Activated T-cell treated with anti-CD3 and anti-CD28 coated beads, Interleukin-2, amount 50 U/mL, for 48 hours (primary cell): ENCODE data around the gene SWI5.
"Not testable (repeated sequence)": the region's sequence is repeated elsewhere in the genome, so short reads cannot be mapped to it uniquely, and the experiment has no call there.

Source experiments
- DNase-seq, 2 experiments: peaks; one replicate each; pipeline ENCODE4 v3.0.0-alpha.2; 2020

Gene SWI5

DNA sequence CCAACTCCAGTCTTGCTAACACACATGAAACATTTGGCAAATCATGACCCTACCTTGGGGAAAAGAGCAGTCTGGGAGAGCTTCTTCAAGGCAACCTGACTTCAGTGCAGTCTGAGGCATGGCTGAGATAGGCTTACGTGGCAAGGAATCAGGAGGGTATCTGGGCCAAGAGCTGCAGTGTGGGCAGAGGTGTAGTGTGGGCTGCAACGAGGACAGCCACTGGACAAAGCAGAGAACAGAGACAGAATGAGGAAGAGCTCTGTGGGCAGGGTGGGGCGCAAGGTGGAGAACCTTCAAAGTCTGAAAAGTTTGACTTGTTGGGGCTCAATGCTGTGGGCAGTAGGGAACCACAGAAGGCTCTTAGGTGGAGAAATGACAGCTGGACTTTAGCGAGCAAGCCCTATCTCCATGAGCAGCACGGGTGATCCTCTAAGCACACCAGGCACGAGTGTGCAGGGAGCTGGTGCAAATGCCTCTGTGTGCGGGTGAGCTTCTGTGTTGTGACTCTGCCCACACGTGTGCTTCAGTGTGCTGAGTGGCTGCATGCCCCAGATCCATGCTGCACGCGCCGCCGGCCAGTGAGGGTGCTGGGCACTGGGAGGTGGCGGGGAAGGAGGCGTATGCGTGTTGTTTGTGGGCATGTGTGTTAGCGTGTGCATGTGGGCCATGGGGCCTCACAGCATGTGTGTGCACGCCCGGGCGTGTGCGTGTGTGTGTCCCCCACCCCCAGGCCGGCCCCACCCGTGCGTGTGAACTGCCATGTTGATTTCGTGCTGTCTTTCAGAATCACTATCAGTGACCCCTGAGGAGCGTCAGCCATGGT, 23.5 kb upstream of the SWI5 start:
- DNase-seq: no peak

DNA sequence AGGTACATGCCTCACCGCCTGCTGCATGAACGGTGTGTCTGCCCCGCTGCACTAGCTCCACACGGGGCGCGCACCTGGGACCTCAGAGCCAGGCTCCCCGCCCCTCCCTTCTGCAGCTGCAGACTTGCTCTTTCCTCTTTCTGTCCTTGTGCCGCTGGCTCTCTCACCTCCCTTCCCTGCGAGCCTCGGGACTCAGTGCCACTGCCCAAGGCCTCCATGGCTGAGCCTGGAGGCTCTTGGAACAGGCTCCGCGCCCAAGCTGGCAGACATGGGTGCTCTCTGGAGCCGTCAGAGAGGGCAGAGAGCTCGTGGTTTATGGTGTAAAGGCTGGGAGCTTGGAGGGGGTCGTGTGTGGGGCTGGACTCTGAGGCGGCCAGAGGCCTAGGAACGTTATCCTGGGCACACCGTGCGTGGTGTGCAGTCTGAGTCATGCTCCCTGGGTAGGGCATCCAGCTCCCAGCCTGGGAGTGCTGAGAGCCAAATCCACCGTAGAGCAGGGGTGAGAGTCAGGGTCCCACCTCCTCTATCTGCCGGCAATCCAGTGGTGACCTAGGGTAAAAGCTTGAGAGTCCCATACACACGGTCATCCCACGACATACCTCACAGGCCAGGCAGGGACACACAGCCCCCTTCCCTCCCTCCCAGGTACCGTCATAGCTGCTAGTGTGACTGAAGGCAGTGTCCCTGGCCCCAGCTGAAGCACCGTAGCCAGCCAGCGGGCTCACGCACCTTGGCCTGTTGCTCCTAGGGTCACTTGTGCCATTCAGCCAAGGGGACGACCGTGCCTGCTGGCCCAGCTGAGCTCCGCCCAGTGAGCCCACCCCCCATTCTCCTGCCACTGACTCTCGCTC, 22.7 kb upstream of the SWI5 start:
- no peak for DNase-seq

DNA sequence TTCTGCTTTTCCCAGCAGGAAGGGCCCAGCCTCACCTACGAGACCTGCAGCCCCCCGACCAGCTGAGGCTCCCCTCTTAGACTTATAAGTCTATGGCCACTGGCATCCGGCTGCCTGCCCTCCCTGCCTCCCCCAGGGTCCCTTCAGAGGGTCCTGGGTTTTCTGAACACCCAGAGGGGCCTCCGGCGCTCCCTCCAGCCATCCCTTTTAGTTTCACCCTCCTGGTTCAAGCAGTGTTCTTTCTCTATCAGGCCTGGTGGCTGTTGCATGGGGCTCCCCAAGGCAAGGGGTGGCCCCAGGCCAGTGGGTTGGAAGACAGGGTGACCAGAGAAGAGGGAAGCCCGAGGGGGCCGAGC, 22.1 kb upstream of the SWI5 start:
- no peak for DNase-seq

DNA sequence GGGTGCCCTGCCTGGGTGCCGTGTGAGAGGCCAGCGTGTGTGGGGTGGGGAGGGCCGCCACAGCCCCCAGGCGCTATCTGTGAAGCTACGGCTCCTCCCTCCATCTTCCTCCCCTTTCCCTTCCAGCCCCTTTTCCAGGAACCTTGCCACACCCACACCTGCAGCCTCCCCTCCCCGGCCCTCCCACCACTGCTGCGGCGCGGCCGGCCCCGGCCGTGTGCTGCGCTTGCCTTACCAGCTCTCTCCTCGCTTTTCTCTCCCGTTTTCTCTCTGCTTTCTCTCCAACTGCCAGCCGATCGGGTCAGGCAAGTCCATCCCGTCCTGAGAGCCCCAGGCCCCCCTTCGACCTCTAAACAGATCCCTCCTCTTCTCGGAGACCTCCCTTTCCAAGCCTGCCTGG, 21.7 kb upstream of the SWI5 start:
- DNase-seq: no peak

DNA sequence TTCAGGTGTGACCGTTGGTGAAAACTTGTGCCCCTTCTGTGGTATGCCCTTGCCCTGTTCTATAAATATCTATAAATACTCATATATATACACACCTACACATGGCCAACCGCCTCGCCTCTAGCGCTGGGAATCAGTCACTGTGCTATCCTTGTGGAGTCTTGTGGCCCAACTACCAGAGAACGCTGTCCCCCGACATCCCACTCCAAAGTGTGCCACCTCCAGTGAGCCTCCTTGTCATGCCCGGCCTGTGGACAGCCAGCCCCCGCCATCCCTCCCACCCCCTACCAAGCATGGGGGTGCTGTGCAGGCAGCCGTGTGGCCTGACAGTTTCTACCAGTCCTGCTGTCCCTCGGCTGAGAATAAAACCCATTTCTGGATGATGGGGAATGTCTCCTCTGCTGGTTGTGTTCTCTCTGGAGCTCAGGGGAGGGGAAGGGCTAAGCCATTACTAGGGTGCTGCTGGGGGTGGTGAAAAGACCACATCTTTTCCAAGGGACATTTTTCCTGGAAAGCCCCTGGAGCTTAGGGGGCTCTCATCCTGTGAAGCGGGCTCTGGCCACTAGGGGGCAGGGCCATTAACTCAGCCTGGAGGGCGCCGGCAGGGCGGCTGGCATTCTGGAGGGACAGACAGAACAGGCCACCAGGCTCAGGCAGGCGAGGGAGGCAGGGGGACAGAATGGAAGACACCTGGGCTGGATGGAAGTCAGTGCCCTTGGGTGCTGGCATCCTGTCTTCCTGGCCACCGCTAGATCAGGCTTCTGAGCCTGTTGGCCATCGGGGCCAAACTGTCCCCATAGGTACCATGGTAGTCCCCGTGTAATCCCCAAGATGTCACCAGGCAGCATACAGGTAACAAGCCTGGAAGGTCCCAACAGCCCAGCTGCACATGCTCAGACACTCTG, 21.0 kb upstream of the SWI5 start:
- DNase-seq: peak; percentile 68 to 69

DNA sequence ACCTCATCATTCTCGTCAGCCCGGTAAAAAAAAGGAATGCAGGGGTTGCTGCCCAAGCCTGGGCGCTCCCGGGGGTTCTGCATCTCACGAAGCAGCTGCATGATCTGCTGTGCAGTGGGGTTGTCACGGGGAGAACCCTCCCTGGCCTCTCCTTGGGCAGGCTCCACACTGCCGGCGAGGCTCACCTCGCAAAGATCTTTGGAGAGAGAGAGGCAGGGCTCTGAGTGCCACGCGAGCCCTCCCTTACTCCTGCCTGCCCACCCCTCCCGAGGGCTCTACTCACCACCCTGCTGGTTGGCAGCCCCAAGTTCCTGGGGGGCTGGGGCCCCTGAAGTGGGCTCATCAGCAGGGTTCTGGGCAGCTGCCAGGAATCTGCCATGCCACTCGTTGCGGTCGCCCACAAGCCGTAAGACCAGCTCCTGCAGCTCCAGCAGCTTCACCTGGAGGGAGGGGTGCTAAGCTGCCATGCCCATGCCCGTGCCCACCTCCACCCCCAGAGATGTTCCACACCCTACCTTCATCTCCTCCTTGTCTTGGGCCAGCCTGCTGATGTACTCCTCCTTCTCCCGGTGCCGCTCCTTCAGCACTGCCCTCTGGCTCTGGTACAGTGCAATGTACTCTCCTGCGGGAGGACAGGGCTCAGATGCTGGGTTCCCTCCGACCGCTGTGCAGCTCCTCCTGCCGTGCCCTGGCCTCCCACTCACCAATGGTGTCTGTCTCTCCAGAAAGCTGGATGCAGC, 18.8 kb upstream of the SWI5 start:
- no peak for DNase-seq

DNA sequence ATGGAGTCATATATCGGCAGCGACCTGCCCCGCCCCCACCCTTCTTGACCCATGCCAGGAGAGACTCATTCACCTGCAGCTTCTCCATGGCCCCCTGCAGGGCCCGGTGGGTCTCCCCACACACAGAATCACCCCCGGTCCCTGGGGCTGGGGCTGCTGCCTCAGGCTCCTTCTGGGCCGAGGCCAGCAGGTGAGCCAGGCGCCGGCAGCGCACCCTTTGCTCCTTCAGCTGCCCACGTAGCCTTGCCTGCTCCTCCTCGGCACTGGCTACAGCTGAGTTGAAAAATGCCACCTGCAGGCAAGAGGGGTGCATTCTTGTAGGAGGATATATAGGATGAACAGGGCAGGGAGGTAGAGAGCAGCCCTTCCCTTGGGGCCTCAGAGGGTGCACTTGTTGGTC, 18.2 kb upstream of the SWI5 start:
- no peak for DNase-seq

DNA sequence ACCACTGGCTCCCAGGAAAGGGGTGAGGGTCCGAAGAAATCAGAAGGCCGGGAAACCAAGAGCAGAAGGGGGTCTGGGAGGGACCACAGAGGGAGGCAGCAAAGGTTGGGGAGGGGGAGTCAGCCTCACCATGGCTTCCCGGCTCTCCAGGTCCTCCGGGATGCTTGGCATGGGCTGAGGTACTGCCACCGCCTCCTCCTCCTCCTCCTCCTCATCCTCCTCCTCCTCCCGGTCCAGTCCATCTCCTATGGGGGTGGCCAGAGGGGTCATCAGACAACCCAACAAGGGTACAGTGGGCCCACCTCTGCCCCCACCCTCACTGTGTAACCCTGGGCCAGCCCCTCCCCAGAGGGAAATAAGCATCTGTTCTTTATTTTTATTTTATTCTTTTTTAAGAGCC, 17.8 kb upstream of the SWI5 start:
- DNase-seq: no peak

DNA sequence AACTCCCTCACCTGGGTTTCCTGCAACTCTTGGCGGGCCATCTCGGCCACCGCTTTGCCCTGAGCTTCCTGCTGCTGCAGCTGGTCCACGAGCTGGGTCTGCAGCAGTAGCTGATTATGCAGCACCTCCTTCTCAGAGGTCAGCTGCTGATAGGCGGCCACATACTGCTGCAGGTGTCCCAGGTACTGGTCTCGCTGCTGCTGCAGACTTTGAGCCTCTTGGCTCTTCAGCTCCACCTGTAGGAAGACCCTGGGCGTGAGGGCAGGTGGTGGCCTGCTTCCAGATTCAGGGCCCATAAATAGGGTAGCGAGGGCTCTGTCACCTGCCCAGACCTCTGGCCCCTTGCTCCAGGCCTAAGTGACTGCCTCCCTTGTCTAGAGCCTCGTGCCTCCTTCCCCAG, 16.9 kb upstream of the SWI5 start:
- no peak for DNase-seq

DNA sequence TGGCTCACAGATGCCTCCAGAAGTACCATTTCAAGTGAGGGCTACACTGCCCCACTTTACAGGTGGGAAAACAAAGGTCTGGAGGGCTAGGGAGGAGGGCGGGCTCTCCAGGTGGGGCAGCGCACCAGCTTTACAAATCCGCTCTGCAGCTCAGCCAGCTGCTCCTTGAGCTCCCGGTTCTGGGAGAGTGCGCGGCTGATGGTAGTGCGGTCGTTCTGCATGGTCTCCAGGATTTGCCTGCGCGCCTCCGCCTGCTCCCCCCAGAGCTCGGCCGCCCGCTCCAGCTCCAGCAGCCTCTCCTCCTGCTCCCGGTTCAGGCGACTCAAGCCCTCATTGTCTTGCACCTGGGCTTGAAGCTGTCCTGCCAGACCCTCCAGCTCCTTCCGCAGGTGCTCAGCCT, 15.7 kb upstream of the SWI5 start:
- DNase-seq: no peak

DNA sequence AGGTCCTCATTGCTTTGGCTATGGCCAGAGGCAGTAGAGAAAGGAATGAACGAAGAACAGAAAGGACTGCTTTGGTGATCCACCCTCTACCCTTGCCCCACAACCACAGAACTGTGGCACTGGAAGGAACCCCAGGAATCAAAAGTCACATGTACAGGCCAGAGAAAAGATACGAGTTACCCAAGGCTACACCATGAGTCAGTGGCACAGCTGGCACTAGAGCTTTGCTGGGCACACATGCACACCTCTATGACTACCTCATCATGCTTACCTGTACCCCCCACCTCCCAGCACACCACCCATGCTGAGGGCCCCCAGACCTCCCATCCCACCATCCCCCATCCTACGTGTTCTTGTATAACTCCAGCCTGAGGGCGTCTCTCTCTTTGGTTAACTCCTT, 13.4 kb upstream of the SWI5 start:
- no peak for DNase-seq

DNA sequence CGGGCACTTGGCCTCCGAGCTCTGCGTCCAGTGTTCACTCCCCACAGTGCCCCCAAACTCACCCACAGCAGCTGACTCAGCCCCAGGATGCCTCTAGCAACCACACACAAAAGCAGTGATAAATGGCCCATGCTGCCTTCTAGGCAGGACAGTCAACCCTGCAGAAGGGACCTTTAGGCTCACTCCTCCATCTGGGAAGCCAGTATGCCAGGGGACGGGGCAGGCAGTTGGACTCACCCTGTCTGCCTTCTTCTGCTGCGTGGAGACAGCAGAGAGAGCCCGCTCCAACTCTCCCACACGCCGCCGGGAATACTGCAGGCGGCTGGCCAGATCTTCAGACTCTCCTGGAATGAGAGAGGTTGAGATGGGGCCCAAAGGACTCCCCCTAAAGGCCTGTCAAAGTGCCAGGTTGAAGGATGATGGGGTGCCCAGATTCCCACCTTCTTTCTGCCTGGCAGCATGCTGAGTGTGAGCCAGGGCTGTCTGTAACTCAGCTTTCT, 10.7 kb upstream of the SWI5 start:
- DNase-seq: no peak

DNA sequence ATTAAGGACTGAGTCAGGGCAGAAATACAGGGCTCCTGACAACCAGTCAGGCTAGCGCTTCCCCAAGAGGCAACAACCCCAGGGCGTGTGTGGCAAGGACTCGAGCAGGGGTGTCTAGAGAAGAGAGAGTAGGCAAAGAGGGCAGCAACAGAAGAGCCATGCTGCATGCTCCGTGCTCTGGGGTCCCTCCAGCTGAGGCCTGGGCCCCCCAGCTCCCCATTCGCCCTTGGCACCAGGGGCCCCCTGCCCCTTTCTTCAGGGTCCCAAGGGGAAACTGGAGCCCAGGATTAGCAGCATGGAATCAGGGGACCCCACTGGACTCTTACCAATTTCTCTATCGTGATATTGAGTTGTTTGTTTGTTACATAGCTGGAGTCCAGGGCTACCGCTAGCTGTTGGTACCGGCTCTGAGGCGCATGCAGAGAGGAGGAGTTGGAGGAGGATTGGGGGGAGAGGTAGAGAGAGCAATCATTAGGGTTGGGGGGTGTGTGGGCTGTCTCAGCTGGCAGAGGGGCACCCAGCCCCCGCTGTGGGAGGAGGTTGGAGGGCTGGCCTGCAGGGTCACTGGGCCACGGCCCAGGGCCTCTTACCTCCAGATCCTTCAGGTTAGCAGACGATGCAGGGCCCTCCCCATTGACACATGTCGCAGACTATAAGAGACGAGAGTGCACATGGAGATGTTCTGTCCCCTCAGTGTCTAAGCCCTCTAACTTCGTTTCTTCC, 9.0 kb upstream of the SWI5 start:
- DNase-seq: no peak

DNA sequence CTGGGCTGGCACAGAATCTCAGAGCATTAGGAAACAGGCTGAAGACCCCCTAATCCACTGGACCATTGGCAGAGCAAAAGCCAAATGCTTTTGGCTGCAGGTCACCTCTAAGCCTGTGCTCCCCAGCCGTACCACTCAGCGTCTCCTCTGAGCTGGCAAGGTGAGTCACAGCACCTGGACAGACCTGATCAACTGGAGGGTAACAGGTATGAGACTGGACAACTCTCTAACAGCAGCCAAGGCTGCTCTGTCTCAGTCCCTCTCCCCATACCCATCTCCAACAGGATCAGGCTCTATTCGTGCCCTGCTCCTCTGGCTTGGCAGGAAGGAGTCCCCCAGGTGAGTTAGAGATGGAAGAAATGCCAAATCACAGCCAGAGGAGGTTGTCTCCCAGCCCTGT, 5.0 kb upstream of the SWI5 start:
- no peak for DNase-seq

DNA sequence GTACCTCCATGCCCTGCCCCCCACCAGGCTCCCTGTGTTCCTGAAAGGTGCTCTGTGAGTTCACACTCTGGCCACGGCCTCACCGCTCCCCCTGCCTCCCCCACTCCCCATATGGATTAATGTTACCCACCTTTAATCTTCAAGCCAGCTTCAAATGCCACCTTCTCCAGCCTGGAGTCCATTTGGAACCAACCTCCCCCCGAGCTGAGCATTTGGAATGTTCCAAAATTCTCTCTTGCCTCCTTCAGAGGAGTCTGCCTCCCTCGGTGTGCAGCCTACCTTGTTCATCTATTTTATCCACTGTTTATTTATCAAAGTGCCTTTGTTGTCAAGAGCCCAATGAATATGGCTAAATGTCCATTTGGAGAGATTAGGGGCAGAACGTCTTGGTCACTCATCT, 4.6 kb upstream of the SWI5 start:
- no peak for DNase-seq

DNA sequence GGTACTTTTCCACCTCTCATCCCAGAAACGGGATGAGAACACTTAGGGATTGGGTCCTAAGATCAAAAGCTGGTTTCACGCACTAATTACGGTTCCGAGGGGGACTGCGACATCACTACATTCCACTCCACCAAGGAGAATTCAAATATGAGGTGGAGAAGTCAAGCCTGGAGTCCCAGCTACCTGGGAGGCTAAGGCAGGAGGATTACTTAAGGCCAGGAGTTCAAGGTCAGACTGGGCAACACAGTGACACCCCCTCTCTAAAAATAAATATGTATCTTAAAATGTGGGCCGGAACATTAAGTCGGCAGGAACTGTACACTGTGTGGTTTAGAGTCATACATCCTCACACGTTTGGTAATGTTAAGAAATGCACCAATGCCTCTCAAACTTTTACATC, 1.8 kb upstream of the SWI5 start:
- no peak for DNase-seq

DNA sequence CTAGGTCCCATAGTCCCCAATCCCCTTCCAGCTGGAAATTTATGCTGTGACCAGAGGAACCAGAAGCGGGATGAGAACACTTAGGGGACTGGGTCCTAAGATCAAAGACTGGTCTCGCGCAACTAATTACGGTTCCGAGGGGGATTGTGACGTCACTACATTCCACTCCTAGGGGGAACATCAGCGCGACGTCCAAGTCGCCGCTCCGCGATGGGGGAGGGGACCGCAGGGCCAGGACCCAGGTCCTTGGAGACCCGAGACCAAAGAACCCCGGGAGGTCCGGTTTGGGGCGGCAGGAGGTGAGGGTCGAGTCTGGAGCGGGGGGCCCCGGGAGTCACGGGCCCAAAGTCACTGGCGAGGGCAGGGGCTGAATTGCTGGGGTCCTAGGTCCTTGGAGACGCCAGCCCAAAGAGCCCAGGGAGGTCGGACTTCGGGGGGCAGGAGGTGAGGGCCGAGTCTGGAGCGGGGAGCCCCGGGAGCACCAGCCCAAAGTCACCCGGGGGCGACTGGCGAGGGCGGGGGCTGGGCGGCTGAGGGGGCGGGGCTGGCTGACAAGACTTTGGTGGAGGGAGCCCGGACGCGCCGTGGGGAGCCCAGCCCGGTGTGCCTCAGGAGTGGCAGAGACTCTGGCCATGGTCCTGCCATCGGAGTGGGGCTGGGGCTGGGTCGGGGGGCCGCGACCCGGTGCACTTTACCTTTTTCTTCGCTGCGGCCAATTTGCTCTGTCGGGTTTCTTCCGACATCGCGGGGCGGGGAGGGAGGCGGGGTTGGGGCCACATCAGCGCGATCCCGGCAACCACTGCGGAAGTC, 673 bp upstream of the SWI5 start, which contains the start of gene GOLGA2:
Gene GOLGA2 (minus strand): TSS at position 810 of the 810 bp plus-strand sequence. CDS start 31 bp downstream, at position 779.
- DNase-seq: no peak

DNA sequence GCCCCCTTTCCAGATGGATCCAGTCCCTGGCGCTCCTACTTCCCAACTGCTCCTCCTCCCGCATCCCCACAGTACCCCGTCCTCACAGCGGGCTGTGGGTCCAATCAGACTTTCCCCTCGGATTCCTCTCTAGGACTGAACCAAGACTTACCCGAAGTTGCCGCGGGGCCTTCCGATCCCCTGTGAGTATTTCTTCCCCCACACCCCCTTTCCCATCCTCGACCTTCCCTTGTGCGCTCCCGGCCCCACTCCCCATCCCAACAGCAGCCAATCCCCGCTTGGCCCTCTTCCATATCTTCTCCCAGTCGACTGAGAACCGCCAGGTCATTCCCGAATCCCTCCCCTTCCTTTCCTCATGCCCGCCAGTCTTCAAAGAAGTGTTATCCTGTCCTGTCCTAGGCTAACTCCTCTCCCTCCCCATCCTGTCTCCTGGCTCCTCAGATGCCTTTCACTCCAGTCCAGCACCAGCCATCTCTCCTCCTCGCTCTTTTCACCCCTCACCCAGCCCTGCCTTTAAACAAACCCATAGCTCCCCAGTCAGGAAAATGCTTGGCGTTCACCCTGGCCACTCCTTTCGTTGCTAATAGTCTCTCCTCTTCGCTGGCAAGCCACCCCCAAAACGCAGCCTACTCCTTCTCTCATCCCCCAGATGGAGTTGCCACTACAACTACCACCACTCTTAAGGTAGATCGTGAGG, 646 bp downstream of the SWI5 start:
- DNase-seq: no peak

DNA sequence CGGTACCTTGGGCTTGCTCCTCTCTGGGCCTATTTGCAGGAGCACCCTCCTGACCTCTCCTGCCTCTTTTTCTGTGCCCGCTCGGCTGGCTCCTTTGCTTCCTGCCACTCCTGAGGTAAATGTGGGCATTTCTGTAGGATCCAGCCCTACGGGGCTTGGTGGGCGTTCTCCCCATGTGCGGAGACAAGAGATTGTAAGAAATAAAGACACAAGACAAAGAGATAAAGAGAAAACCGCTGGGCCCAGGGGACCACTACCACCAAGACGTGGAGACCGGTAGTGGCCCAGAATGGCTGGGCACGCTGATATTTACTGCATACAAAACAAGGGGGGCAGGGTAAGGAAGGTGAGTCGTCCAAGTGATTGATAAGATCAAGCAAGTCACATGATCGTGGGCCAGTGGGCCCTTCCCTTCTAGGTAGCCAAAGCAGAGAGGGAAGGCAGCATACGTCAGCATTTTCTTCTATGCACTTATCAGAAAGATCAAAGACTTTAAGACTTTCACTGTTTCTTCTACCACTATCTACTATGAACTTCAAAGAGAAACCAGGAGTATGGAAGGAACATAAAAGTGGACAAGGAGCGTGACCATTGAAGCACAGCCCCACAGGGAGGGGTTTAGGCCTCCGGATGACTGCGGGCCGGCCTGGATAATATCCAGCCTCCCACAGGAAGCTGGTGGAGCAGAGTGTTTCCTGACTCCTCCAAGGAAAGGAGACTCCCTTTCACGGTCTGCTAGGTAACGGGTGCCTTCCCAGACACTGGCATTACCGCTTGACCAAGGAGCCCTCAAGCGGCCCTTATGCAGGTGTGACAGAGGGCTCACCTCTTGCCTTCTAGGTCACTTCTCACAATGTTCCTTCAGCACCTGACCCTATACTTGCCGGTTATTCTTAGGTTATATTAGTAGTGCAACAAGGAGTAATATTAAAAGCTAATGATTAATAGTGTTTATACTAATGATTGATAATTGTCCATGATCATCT, 3.3 kb downstream of the SWI5 start:
- DNase-seq: not testable (repeated sequence)
